GM19328 (cell line): ENCODE results near the gene FBLN2.

ENCODE experiments used
- ATAC-seq: cut with Tn5 transposase; IDR thresholded peaks from one replicate; pipeline ENCODE4 v1.9.1; 2021; ENCODE audit warnings: mild to moderate bottlenecking, moderate library complexity; ENCODE audit not compliant: unreplicated experiment

The FBLN2 gene

GRCh38 chr3:13638927-13639326 is 90.0 kb downstream of the FBLN2 start:
- no peak for ATAC-seq

- no peak for ATAC-seq
These were observed 93.7 kb downstream of the FBLN2 start for GRCh38 chr3:13642597-13642996.

GRCh38 chr3:13644341-13645117 is 95.6 kb downstream of the FBLN2 start:
- ATAC-seq: no peak

- ATAC-seq: no peak
These were observed 97.1 kb downstream of the FBLN2 start for GRCh38 chr3:13645801-13646637.

- no peak for ATAC-seq
These were observed 98.6 kb downstream of the FBLN2 start for GRCh38 chr3:13647298-13648059.

- ATAC-seq: no peak
These were observed 99.4 kb downstream of the FBLN2 start for GRCh38 chr3:13648060-13649001.

GRCh38 chr3:13650210-13651056 is 101.5 kb downstream of the FBLN2 start:
- no peak for ATAC-seq

- no peak for ATAC-seq
These were observed 102.1 kb downstream of the FBLN2 start for GRCh38 chr3:13651057-13651400.

GRCh38 chr3:13651775-13652428 is 103.0 kb downstream of the FBLN2 start:
- no peak for ATAC-seq

- no peak for ATAC-seq
These were observed 103.8 kb downstream of the FBLN2 start for GRCh38 chr3:13652728-13653127.

GRCh38 chr3:13653631-13654279 is 104.8 kb downstream of the FBLN2 start:
- ATAC-seq: no peak

- ATAC-seq: no peak
These were observed 105.6 kb downstream of the FBLN2 start for GRCh38 chr3:13654330-13655060.

- no peak for ATAC-seq
These were observed 106.4 kb downstream of the FBLN2 start for GRCh38 chr3:13655061-13655913.

- no peak for ATAC-seq
These were observed 107.8 kb downstream of the FBLN2 start for GRCh38 chr3:13656584-13657301.

- ATAC-seq: no peak
These were observed 108.9 kb downstream of the FBLN2 start for GRCh38 chr3:13657660-13658435.
